Muscle of back (tissue), 13 donors: ENCODE results near the gene SANBR. TPM values are rescaled to one million over a fixed set of nuclear protein-coding genes. Genes with fewer than 3 reads are reported as not detected.
"Not testable (repeated sequence)": the region's sequence is repeated elsewhere in the genome, so short reads cannot be mapped to it uniquely, and the experiment has no call there.

Source experiments
- DNase-seq, 3 donors: peaks; one replicate each; pipeline versions ENCODE4 v3.0.0 to v3.0.0-alpha.2; 2013
- long read RNA-seq, 9 donors: transcript quantifications; one replicate each; lab custom pipeline, GENCODE V29; 2026
- polyA plus RNA-seq, 10 donors: library from polyadenylated mRNA; unstranded; fragments of 120-200 nt; gene quantifications; one replicate each; pipeline ENCODE4 v1.2.1, GENCODE V29; 2013; ENCODE audit not compliant: insufficient read length in 10 of 10

The SANBR gene
- polyA plus RNA-seq = 10 to 100 TPM in 6 of 10 donors, 1 to 10 TPM in 4; 6.9 to 19.6 (median 11.5) TPM
- long read RNA-seq, donor 1 = 0 reads
- long read RNA-seq, donor 2 = 0 reads
- long read RNA-seq, donor 3 = 0 reads
- long read RNA-seq, donor 4 = 0 reads
- long read RNA-seq, donor 5 = 0 reads
- long read RNA-seq, donor 6 = 0 reads
- long read RNA-seq, donor 7 = 0 reads
- long read RNA-seq, donor 8 = 0 reads
- long read RNA-seq, donor 9 = 0 reads

- DNase-seq = peak; percentile 82 to 94 (median 86)
These were observed at the start of gene SANBR for GRCh38 chr2:61065714-61066709. SANBR (plus strand) TSS chr2:61065871; CDS start chr2:61070351, 4,480 bp downstream.

- DNase-seq = no peak
These were observed 49.7 kb upstream of the SANBR start for GRCh38 chr2:61015976-61016375.

GRCh38 chr2:61016392-61017002 is 49.2 kb upstream of the SANBR start:
- DNase-seq = no peak

GRCh38 chr2:61017003-61017555 is 48.6 kb upstream of the SANBR start:
- DNase-seq = peak in 2 of 3 donors; percentile 81 to 86

GRCh38 chr2:61017556-61018317 is 47.9 kb upstream of the SANBR start, which contains the start of the genes PEX13 and PUS10:
PEX13 (plus strand) TSS chr2:61017720; CDS start chr2:61017760, 40 bp downstream.
PUS10 (minus strand) TSS chr2:61018255; CDS start chr2:61011890, 6,365 bp downstream.
- DNase-seq = peak; percentile 35 to 96 (median 49)

GRCh38 chr2:61018318-61018755 is 47.3 kb upstream of the SANBR start:
- no peak for DNase-seq

- DNase-seq = no peak
These were observed 46.9 kb upstream of the SANBR start for GRCh38 chr2:61018798-61019197.

GRCh38 chr2:61021228-61021660 is 44.4 kb upstream of the SANBR start:
- DNase-seq = no peak

GRCh38 chr2:61023670-61024069 is 42.0 kb upstream of the SANBR start:
- no peak for DNase-seq

- no peak for DNase-seq
These were observed 36.1 kb upstream of the SANBR start for GRCh38 chr2:61029533-61029932.

- DNase-seq = not testable (repeated sequence)
These were observed 31.1 kb upstream of the SANBR start for GRCh38 chr2:61034592-61034991.

GRCh38 chr2:61036643-61037042 is 29.0 kb upstream of the SANBR start:
- DNase-seq = not testable (repeated sequence)

GRCh38 chr2:61042807-61043206 is 22.9 kb upstream of the SANBR start:
- DNase-seq = no peak

GRCh38 chr2:61044636-61045035 is 21.0 kb upstream of the SANBR start:
- peak in 1 of 3 donors; percentile 10 for DNase-seq

- no peak for DNase-seq
These were observed 20.4 kb upstream of the SANBR start for GRCh38 chr2:61045226-61045625.

GRCh38 chr2:61045999-61046398 is 19.7 kb upstream of the SANBR start:
- DNase-seq = no peak

- DNase-seq = peak in 1 of 3 donors; percentile 13
These were observed 10.1 kb upstream of the SANBR start for GRCh38 chr2:61055557-61055956.

GRCh38 chr2:61057562-61057961 is 8.1 kb upstream of the SANBR start:
- DNase-seq = no peak

GRCh38 chr2:61059382-61059781 is 6.3 kb upstream of the SANBR start:
- DNase-seq = no peak

- no peak for DNase-seq
These were observed 8.4 kb downstream of the SANBR start for GRCh38 chr2:61074100-61074499.

GRCh38 chr2:61085883-61086282 is 20.2 kb downstream of the SANBR start:
- no peak for DNase-seq
